Measurements from ENCODE around the gene TRAPPC2L. TPM values are rescaled to one million over a fixed set of nuclear protein-coding genes. Genes with fewer than 3 reads are reported as not detected.

TRAPPC2L gene
- polyA plus RNA-seq, 3 donors = 38.8 to 89.3 (median 82.4) TPM

DNA sequence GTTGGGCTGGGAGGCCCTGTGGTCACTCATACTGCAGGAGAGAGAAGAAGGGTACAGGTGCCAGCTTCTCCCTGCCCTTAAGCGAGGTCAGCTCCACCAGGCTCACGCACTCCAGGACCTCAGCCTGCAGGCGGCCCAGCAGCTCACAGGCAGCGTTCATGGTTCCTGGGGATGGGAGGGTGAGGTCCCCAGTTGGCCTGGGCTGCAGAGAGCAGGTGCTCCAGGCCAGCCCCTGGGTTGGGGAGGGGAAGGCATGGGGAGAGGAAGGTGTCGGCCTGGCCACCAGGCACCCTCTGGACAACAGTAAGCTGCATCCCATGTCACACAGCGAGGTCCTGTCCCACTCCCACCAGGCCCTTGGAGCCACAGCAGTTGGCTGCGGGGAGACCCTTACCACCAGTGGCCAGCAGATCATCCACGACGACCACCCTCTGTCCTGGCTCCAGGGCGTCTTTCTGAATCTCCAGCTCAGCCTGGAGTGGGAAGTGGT, 47.2 kb upstream of the TRAPPC2L start:
- peak overlapping the region; percentile 71 to 93 for H3K27ac ChIP-seq (ENCODE audit: low read depth in 1 of 2, low read length in 2 of 2)
- Mint-ChIP-seq H3K27me3 (ENCODE audit: low read depth in 3 of 3) (peaks cover 0 to 2% (median 0%) of the 10 kb centered on the region in 3 donors), H3K4me3 (no peak overlapping the region), H3K4me1 (peaks cover 30% of the 10 kb centered on the region), H3K36me3 (peaks cover 19 to 30% of the 10 kb centered on the region in 2 donors), H3K9me3 (no peaks in the 10 kb centered on the region), H3K27ac (peak overlapping the region in 4 of 7 donors; percentile 52 to 87 (median 74))
- H3K9me3 ChIP-seq (replicated peaks in 1 of 2; ENCODE audit: control insufficient read depth in 1 of 2, insufficient read depth in 1 of 2, low read length in 2 of 2) = no peaks in the 10 kb centered on the region
- no peaks in the 10 kb centered on the region for H3K27me3 ChIP-seq (ENCODE audit: control insufficient read depth in 2 of 2, insufficient read depth in 2 of 2, low read length in 2 of 2)
- intact Hi-C loops (cut with micrococcal nuclease) = loop anchor here in 1 of 2 donors (10.0 kb wide), 1 partner anchor 405 kb away; the partner anchor contains the start of gene ZNF778
- H3K36me3 ChIP-seq (replicated peaks in 1 of 2; ENCODE audit: control insufficient read depth in 1 of 2, insufficient read depth in 2 of 2, low read length in 2 of 2) = peaks cover 14 to 25% of the 10 kb centered on the region in 2 donors
- H3K79me2 ChIP-seq (ENCODE audit: insufficient read depth, low read length) = peaks cover 67% of the 10 kb centered on the region
- no peak overlapping the region for H3K9ac ChIP-seq (ENCODE audit: insufficient read depth, low read length, poor library complexity, severe bottlenecking)
- H3K4me1 ChIP-seq (ENCODE audit: control insufficient read depth in 1 of 2, insufficient read depth in 2 of 2, low read length in 2 of 2) = peaks cover 40 to 49% of the 10 kb centered on the region in 2 donors
- TF ChIP-seq, protein P1, sequence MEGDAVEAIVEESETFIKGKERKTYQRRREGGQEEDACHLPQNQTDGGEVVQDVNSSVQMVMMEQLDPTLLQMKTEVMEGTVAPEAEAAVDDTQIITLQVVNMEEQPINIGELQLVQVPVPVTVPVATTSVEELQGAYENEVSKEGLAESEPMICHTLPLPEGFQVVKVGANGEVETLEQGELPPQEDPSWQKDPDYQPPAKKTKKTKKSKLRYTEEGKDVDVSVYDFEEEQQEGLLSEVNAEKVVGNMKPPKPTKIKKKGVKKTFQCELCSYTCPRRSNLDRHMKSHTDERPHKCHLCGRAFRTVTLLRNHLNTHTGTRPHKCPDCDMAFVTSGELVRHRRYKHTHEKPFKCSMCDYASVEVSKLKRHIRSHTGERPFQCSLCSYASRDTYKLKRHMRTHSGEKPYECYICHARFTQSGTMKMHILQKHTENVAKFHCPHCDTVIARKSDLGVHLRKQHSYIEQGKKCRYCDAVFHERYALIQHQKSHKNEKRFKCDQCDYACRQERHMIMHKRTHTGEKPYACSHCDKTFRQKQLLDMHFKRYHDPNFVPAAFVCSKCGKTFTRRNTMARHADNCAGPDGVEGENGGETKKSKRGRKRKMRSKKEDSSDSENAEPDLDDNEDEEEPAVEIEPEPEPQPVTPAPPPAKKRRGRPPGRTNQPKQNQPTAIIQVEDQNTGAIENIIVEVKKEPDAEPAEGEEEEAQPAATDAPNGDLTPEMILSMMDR (IDR thresholded peaks at IDR 0.05) = no peak
- H3K4me2 ChIP-seq (replicated peaks; ENCODE audit: extremely low read depth, low read length, poor library complexity, severe bottlenecking) = peak overlapping the region; percentile 99
- 55% methylated on average over 3 of the region's 10 CpGs for WGBS (ENCODE audit: insufficient coverage)
- H2AFZ ChIP-seq (ENCODE audit: insufficient read depth, low read depth, low read length, poor library complexity, severe bottlenecking) = no peak overlapping the region
- no peak for DNase-seq
- H4K20me1 ChIP-seq (ENCODE audit: insufficient read depth, low read length) = peaks cover 45% of the 10 kb centered on the region
- peak overlapping the region in 1 of 3 experiments; percentile 83 for H3K4me3 ChIP-seq (replicated peaks in 1 of 3; ENCODE audit: low read depth in 2 of 3, low read length in 3 of 3)

DNA sequence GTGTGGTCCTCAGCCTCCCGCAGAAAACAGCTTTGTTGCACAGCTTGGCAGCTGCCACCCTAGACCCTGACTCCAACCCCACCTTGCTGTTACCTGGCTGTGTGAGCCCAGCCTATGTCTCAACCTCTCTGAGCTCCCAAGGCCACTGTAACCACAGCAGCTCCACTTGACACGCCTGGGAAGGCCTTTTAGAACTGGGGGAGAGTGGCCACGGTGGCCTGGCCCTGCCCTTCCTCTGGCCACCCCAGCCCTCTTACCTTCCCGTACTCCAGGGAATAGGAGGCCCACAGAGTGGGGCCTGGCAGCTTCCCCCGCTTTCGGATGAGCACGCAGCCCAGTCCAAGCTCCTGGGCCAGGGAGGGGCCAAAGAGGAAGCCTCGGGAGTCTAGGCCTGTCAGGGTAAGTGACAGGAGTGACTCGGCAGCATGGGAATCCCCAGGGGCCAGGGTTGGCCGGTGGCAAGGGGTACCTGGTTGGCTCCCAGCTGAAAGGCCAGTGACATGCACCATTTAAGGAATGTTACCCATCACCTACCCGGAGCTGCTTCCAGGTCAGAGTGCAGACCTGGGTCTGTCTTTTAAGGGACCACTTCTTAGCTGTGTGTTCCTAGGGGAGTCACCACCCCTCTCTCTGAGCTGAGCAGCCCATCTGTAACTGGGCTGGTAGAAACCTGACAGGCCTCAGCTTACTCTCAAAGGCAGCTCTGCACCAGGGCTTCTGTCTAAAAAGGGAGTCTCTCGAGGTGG, 46.6 kb upstream of the TRAPPC2L start:
- Histone ChIP-seq H3K79me2 (ENCODE audit: insufficient read depth, low read length) (peaks cover 61% of the 10 kb centered on the region), H3K9ac (ENCODE audit: insufficient read depth, low read length, poor library complexity, severe bottlenecking) (peak overlapping the region; percentile 84), H3K4me1 (ENCODE audit: control insufficient read depth in 1 of 2, insufficient read depth in 2 of 2, low read length in 2 of 2) (peaks cover 35 to 43% of the 10 kb centered on the region in 2 donors), H2AFZ (ENCODE audit: insufficient read depth, low read depth, low read length, poor library complexity, severe bottlenecking) (no peak overlapping the region), H3K27ac (ENCODE audit: low read depth in 1 of 2, low read length in 2 of 2) (peak overlapping the region; percentile 71 to 93), H3K4me2 (replicated peaks; ENCODE audit: extremely low read depth, low read length, poor library complexity, severe bottlenecking) (peak overlapping the region; percentile 99), H3K4me3 (replicated peaks in 1 of 3; ENCODE audit: low read depth in 2 of 3, low read length in 3 of 3) (peak overlapping the region; percentile 40 to 83 (median 58)), H4K20me1 (ENCODE audit: insufficient read depth, low read length) (peaks cover 47% of the 10 kb centered on the region), H3K9me3 (replicated peaks in 1 of 2; ENCODE audit: control insufficient read depth in 1 of 2, insufficient read depth in 1 of 2, low read length in 2 of 2) (no peaks in the 10 kb centered on the region), H3K36me3 (replicated peaks in 1 of 2; ENCODE audit: control insufficient read depth in 1 of 2, insufficient read depth in 2 of 2, low read length in 2 of 2) (peaks cover 14 to 25% of the 10 kb centered on the region in 2 donors), H3K27me3 (ENCODE audit: control insufficient read depth in 2 of 2, insufficient read depth in 2 of 2, low read length in 2 of 2) (no peaks in the 10 kb centered on the region)
- TF ChIP-seq, protein P1 (IDR thresholded peaks at IDR 0.05) = no peak
- intact Hi-C loops (cut with micrococcal nuclease) = loop anchor here in 1 of 2 donors (10.0 kb wide), 1 partner anchor 404 kb away; the partner anchor contains the start of gene ZNF778
- Mint-ChIP-seq H3K4me1 (peaks cover 28% of the 10 kb centered on the region), H3K36me3 (peaks cover 19 to 30% of the 10 kb centered on the region in 2 donors), H3K27me3 (ENCODE audit: low read depth in 3 of 3) (peaks cover 0 to 2% (median 0%) of the 10 kb centered on the region in 3 donors), H3K9me3 (no peaks in the 10 kb centered on the region), H3K4me3 (peak overlapping the region; percentile 78 to 90), H3K27ac (peak overlapping the region; percentile 46 to 91 (median 86))
- 10% methylated on average over 9 of the region's 12 CpGs for WGBS (ENCODE audit: insufficient coverage)
- DNase-seq = peak; percentile 55 to 87 (median 58)
